Osteoblast (primary cell): Measurements from ENCODE around the gene TGFB3. TPM values are rescaled to one million over a fixed set of nuclear protein-coding genes. Genes with fewer than 3 reads are reported as not detected.

ENCODE experiments used
- DNase-seq: peaks from one replicate; pipeline ENCODE4 v3.0.0; 2011; ENCODE audit warnings: low spot score, mixed read lengths; ENCODE audit not compliant: insufficient read length; ENCODE audit errors: missing footprints
- H2AFZ ChIP-seq: 2 replicates; pipeline ENCODE4 v1.6.0; 2011; ENCODE audit warnings: mild to moderate bottlenecking, low read length
- H3K27ac ChIP-seq: 2 replicates; pipeline ENCODE4 v1.5.1; 2011; ENCODE audit warnings: mild to moderate bottlenecking, low read depth, low read length, moderate library complexity
- H3K27me3 ChIP-seq: 2 replicates; pipeline ENCODE4 v1.6.0; 2012; ENCODE audit warnings: mild to moderate bottlenecking, control low read depth, inconsistent platforms, low read length, moderate library complexity; ENCODE audit not compliant: insufficient read depth
- H3K36me3 ChIP-seq: 2 replicates; pipeline ENCODE4 v1.5.1; 2011; ENCODE audit warnings: mild to moderate bottlenecking, low read length, control low read depth, moderate library complexity; ENCODE audit not compliant: insufficient read depth
- H3K4me1 ChIP-seq: 2 replicates; pipeline ENCODE4 v1.5.1; 2011; ENCODE audit warnings: mild to moderate bottlenecking, low read length, control low read depth, moderate library complexity; ENCODE audit not compliant: insufficient read depth
- H3K4me2 ChIP-seq: 2 replicates; pipeline ENCODE4 v1.6.0; 2011; ENCODE audit warnings: mild to moderate bottlenecking, low read length; ENCODE audit not compliant: insufficient read depth
- H3K4me3 ChIP-seq: fragments of 200-600 bp; sonication (generic); 3 replicates; pipeline ENCODE4 v1.5.1; 2012; ENCODE audit warnings: mild to moderate bottlenecking, low read length, inconsistent platforms; ENCODE audit not compliant: insufficient read depth
- H3K79me2 ChIP-seq: 2 replicates; pipeline ENCODE4 v1.6.0; 2012; ENCODE audit warnings: mild to moderate bottlenecking, low read length, control low read depth, inconsistent platforms; ENCODE audit not compliant: insufficient read depth
- H3K9me3 ChIP-seq: 2 replicates; pipeline ENCODE4 v1.5.1; 2011; ENCODE audit warnings: low read depth, low read length, control low read depth
- H4K20me1 ChIP-seq: 2 replicates; pipeline ENCODE4 v1.6.0; 2012; ENCODE audit warnings: mild to moderate bottlenecking, low read length, control low read depth; ENCODE audit not compliant: insufficient read depth
- total RNA-seq: library from RNA; depleted of rRNA; stranded (reverse); fragments of >200 nt; gene quantifications from 2 replicates; pipeline ENCODE4 v1.2.3, GENCODE V29; 2012
- TF ChIP-seq, protein P1 (sequence below): IDR thresholded peaks from 2 replicates; pipeline ENCODE4 v1.5.1; 2011; ENCODE audit warnings: mild to moderate bottlenecking, low read depth, low read length, moderate library complexity; ENCODE audit errors: extremely low read depth

The TGFB3 gene
- total RNA-seq, 1 donor: 11.6 TPM

DNA sequence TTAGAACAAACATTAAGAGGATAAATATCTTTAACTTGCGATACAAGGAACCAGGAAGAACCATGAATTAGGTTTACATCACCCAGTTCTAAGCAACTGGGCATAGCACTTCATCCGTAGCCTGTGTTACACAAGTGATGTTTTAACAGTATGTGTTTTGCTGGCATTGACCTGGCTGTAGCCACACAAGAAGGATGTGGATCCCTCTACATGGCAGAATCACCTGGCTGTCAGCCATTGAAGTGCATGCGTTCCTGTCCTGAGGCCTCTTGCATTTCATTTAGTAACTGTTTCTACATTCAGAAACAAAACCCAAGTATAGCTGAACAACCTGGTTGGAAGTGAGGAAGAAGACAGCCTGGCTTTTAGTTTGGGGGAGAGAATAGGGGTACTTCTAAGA, 72.2 kb downstream of the TGFB3 start:
- Histone ChIP-seq H4K20me1 (no peaks in the 10 kb centered on the region), H3K27ac (no peak overlapping the region), H2AFZ (no peak overlapping the region), H3K4me1 (peaks cover 8% of the 10 kb centered on the region), H3K79me2 (no peaks in the 10 kb centered on the region), H3K4me3 (no peak overlapping the region), H3K36me3 (no peaks in the 10 kb centered on the region), H3K27me3 (no peaks in the 10 kb centered on the region), H3K4me2 (no peak overlapping the region), H3K9me3 (no peaks in the 10 kb centered on the region)
- TF ChIP-seq, protein P1, sequence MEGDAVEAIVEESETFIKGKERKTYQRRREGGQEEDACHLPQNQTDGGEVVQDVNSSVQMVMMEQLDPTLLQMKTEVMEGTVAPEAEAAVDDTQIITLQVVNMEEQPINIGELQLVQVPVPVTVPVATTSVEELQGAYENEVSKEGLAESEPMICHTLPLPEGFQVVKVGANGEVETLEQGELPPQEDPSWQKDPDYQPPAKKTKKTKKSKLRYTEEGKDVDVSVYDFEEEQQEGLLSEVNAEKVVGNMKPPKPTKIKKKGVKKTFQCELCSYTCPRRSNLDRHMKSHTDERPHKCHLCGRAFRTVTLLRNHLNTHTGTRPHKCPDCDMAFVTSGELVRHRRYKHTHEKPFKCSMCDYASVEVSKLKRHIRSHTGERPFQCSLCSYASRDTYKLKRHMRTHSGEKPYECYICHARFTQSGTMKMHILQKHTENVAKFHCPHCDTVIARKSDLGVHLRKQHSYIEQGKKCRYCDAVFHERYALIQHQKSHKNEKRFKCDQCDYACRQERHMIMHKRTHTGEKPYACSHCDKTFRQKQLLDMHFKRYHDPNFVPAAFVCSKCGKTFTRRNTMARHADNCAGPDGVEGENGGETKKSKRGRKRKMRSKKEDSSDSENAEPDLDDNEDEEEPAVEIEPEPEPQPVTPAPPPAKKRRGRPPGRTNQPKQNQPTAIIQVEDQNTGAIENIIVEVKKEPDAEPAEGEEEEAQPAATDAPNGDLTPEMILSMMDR: no peak
- DNase-seq: no peak

Other genes with a start within 250 kb of the TGFB3 start
- 25.6 and 32.6 TPM in 2 replicates for gene IFT43, start 3.8 kb upstream of the TGFB3 start, total RNA-seq
- 43.8 and 48.3 TPM in 2 replicates for gene GPATCH2L, start 169.9 kb upstream of the TGFB3 start, total RNA-seq